H1 (cell line): Measurements from ENCODE around the gene MTX1. TPM values are rescaled to one million over a fixed set of nuclear protein-coding genes. Genes with fewer than 3 reads are reported as not detected.

ENCODE experiments used
- EGR1 ChIP-seq: IDR thresholded peaks from 2 replicates; pipeline ENCODE4 v1.6.1; 2011; ENCODE audit warnings: low read depth, low read length, borderline replicate concordance
- MAFK ChIP-seq: IDR thresholded peaks from 2 replicates; pipeline ENCODE4 v1.6.1; 2012; ENCODE audit warnings: low read depth, mild to moderate bottlenecking, improper control_type of control experiment, low read length
- NRF1 ChIP-seq: IDR thresholded peaks from 2 replicates; pipeline ENCODE4 v1.6.1; 2011; ENCODE audit warnings: mild to moderate bottlenecking, low read depth, low read length, improper control_type of control experiment
- RAD21 ChIP-seq, 2 experiments: IDR thresholded peaks in 1 of 2; conservative IDR thresholded peaks in 1 of 2; 2 replicates each; pipeline ENCODE4 v1.6.1; 2011; ENCODE audit warnings: low read depth in 2 of 2, low read length in 2 of 2, improper control_type of control experiment in 1 of 2, inconsistent platforms in 1 of 2, mild to moderate bottlenecking in 1 of 2, moderate library complexity in 1 of 2
- SUZ12 ChIP-seq: fragments of 200-600 bp; sonication (generic); IDR thresholded peaks from 2 replicates; pipeline ENCODE4 v1.6.1; 2012; ENCODE audit warnings: mild to moderate bottlenecking, inconsistent platforms, low read length, moderate library complexity, mixed read lengths
- TAF7 ChIP-seq: optimal IDR thresholded peaks from 2 replicates; pipeline ENCODE3; 2011; ENCODE audit warnings: low read depth, mild to moderate bottlenecking, inconsistent platforms, low read length, moderate library complexity, borderline replicate concordance
- TEAD4 ChIP-seq: IDR thresholded peaks from 2 replicates; pipeline ENCODE4 v1.6.1; 2012; ENCODE audit warnings: low read depth, low read length, inconsistent platforms, mixed read lengths
- polyA plus RNA-seq, 7 experiments: library from polyadenylated mRNA; depleted of rRNA in 3 of 7; stranded (reverse) in 5 of 7; unstranded in 2 of 7; fragments of >200 nt in 5 of 7; fragments of 200-250 nt in 2 of 7; gene quantifications; 1 replicate in 5 of 7; 2 replicates in 1 of 7; 4 replicates in 1 of 7; pipeline versions ENCODE4 v1.2.1 to v1.2.3, GENCODE V29; 2011 to 2013; ENCODE audit warnings: missing spikeins in 2 of 7, mixed read lengths in 2 of 7
- total RNA-seq: library from RNA; stranded (reverse); fragmentation: NEBNext Ultra II Directional; extraction: Animal tissue kit (Norgen Biotek cat#: 25700); gene quantifications from 2 replicates; pipeline ENCODE4 v1.2.1, GENCODE V29; 2021
- TF ChIP-seq, protein P1 (sequence below): fragments of 300-600 bp; sonication (generic); IDR thresholded peaks from 2 replicates; pipeline ENCODE4 v1.7.1; 2012; ENCODE audit warnings: low read length, moderate library complexity, mild to moderate bottlenecking, inconsistent platforms; ENCODE audit not compliant: insufficient replicate concordance
- TF ChIP-seq, protein P2 (sequence below), 3 experiments: IDR thresholded peaks; 1 replicate in 2 of 3; 2 replicates in 1 of 3; pipeline versions ENCODE4 v1.5.1 to v1.6.1; 2011; ENCODE audit warnings: low read length in 3 of 3, mild to moderate bottlenecking in 3 of 3, inconsistent platforms in 2 of 3, low read depth in 1 of 3, moderate library complexity in 1 of 3; ENCODE audit not compliant: insufficient read depth in 1 of 3; ENCODE audit errors: control extremely low read depth in 1 of 3

Gene MTX1
- total and polyA plus RNA-seq, 2 of the 8 experiments (the other 6 are each of a cell fraction or from before 2014, with no cell fraction given), result 47.9 to 131 TPM

DNA sequence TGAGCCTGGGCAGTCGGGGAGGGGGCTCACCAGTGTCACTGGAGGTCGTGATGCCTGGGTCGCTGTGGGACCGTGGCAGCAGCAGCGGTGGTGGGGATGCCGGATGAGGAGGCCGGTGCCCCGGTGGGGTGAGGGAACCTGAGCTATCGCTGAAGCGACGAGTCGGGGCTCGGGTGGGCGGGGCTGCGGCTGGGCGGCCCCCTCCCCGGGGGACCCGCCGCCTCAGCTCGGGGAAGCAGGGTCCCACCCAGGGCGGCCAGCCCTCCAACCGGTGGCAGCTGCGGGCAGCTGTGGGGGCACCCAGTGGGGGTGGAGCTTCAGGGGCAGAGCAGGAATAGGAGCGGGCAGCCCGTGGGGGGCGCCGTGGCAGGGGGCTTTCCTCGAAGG, 41.7 kb downstream of the MTX1 start (continued):
- TF ChIP-seq, protein P1, sequence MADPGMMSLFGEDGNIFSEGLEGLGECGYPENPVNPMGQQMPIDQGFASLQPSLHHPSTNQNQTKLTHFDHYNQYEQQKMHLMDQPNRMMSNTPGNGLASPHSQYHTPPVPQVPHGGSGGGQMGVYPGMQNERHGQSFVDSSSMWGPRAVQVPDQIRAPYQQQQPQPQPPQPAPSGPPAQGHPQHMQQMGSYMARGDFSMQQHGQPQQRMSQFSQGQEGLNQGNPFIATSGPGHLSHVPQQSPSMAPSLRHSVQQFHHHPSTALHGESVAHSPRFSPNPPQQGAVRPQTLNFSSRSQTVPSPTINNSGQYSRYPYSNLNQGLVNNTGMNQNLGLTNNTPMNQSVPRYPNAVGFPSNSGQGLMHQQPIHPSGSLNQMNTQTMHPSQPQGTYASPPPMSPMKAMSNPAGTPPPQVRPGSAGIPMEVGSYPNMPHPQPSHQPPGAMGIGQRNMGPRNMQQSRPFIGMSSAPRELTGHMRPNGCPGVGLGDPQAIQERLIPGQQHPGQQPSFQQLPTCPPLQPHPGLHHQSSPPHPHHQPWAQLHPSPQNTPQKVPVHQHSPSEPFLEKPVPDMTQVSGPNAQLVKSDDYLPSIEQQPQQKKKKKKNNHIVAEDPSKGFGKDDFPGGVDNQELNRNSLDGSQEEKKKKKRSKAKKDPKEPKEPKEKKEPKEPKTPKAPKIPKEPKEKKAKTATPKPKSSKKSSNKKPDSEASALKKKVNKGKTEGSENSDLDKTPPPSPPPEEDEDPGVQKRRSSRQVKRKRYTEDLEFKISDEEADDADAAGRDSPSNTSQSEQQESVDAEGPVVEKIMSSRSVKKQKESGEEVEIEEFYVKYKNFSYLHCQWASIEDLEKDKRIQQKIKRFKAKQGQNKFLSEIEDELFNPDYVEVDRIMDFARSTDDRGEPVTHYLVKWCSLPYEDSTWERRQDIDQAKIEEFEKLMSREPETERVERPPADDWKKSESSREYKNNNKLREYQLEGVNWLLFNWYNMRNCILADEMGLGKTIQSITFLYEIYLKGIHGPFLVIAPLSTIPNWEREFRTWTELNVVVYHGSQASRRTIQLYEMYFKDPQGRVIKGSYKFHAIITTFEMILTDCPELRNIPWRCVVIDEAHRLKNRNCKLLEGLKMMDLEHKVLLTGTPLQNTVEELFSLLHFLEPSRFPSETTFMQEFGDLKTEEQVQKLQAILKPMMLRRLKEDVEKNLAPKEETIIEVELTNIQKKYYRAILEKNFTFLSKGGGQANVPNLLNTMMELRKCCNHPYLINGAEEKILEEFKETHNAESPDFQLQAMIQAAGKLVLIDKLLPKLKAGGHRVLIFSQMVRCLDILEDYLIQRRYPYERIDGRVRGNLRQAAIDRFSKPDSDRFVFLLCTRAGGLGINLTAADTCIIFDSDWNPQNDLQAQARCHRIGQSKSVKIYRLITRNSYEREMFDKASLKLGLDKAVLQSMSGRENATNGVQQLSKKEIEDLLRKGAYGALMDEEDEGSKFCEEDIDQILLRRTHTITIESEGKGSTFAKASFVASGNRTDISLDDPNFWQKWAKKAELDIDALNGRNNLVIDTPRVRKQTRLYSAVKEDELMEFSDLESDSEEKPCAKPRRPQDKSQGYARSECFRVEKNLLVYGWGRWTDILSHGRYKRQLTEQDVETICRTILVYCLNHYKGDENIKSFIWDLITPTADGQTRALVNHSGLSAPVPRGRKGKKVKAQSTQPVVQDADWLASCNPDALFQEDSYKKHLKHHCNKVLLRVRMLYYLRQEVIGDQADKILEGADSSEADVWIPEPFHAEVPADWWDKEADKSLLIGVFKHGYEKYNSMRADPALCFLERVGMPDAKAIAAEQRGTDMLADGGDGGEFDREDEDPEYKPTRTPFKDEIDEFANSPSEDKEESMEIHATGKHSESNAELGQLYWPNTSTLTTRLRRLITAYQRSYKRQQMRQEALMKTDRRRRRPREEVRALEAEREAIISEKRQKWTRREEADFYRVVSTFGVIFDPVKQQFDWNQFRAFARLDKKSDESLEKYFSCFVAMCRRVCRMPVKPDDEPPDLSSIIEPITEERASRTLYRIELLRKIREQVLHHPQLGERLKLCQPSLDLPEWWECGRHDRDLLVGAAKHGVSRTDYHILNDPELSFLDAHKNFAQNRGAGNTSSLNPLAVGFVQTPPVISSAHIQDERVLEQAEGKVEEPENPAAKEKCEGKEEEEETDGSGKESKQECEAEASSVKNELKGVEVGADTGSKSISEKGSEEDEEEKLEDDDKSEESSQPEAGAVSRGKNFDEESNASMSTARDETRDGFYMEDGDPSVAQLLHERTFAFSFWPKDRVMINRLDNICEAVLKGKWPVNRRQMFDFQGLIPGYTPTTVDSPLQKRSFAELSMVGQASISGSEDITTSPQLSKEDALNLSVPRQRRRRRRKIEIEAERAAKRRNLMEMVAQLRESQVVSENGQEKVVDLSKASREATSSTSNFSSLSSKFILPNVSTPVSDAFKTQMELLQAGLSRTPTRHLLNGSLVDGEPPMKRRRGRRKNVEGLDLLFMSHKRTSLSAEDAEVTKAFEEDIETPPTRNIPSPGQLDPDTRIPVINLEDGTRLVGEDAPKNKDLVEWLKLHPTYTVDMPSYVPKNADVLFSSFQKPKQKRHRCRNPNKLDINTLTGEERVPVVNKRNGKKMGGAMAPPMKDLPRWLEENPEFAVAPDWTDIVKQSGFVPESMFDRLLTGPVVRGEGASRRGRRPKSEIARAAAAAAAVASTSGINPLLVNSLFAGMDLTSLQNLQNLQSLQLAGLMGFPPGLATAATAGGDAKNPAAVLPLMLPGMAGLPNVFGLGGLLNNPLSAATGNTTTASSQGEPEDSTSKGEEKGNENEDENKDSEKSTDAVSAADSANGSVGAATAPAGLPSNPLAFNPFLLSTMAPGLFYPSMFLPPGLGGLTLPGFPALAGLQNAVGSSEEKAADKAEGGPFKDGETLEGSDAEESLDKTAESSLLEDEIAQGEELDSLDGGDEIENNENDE, result no peak
- TF ChIP-seq EGR1, result no peak
- no peak for TF ChIP-seq RAD21 (IDR thresholded peaks at IDR 0.05 in 1 of 2, conservative IDR thresholded peaks at IDR 0.05 in 1 of 2; ENCODE audit: low read depth in 2 of 2, low read length in 2 of 2)
- TF ChIP-seq TEAD4, result no peak
- no peak for TF ChIP-seq MAFK
- no peak for TF ChIP-seq NRF1
- TF ChIP-seq, protein P2, sequence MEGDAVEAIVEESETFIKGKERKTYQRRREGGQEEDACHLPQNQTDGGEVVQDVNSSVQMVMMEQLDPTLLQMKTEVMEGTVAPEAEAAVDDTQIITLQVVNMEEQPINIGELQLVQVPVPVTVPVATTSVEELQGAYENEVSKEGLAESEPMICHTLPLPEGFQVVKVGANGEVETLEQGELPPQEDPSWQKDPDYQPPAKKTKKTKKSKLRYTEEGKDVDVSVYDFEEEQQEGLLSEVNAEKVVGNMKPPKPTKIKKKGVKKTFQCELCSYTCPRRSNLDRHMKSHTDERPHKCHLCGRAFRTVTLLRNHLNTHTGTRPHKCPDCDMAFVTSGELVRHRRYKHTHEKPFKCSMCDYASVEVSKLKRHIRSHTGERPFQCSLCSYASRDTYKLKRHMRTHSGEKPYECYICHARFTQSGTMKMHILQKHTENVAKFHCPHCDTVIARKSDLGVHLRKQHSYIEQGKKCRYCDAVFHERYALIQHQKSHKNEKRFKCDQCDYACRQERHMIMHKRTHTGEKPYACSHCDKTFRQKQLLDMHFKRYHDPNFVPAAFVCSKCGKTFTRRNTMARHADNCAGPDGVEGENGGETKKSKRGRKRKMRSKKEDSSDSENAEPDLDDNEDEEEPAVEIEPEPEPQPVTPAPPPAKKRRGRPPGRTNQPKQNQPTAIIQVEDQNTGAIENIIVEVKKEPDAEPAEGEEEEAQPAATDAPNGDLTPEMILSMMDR (IDR thresholded peaks at IDR 0.05; ENCODE audit: control extremely low read depth in 1 of 3, insufficient read depth in 1 of 3, low read depth in 1 of 3, low read length in 3 of 3), result no peak
- no peak for TF ChIP-seq SUZ12
- no peak for TF ChIP-seq TAF7
